Retina (tissue), 1 donor: Measurements from ENCODE around the gene TMEM222.
A peak's percentile ranks its signal among the peaks of the same experiment; 100 is the strongest.

ENCODE experiments used
- DNase-seq: peaks from one replicate; pipeline ENCODE4 v3.0.0-alpha.2; 2016

Gene TMEM222

GRCh38 chr1:27342778-27343638, 21.0 kb downstream of the TMEM222 start:
- no peak for DNase-seq

GRCh38 chr1:27343639-27344025, 21.7 kb downstream of the TMEM222 start:
- DNase-seq = no peak

GRCh38 chr1:27345272-27345671, 23.3 kb downstream of the TMEM222 start:
- DNase-seq = no peak

GRCh38 chr1:27346357-27346756, 24.4 kb downstream of the TMEM222 start:
- DNase-seq = no peak

GRCh38 chr1:27346991-27347624, 25.1 kb downstream of the TMEM222 start:
- DNase-seq = no peak

GRCh38 chr1:27348861-27349783, 27.2 kb downstream of the TMEM222 start:
- DNase-seq = peak; percentile 73

GRCh38 chr1:27349784-27350662, 28.1 kb downstream of the TMEM222 start:
- DNase-seq = peak; percentile 74

GRCh38 chr1:27350663-27351540, 28.9 kb downstream of the TMEM222 start:
- DNase-seq = peak; percentile 74

GRCh38 chr1:27351541-27352107, 29.7 kb downstream of the TMEM222 start:
- DNase-seq = no peak

- DNase-seq = no peak
These were observed 31.2 kb downstream of the TMEM222 start for GRCh38 chr1:27353166-27353565.

- DNase-seq = no peak
These were observed 31.7 kb downstream of the TMEM222 start for GRCh38 chr1:27353629-27354028.

GRCh38 chr1:27355683-27356082, 33.7 kb downstream of the TMEM222 start:
- no peak for DNase-seq

GRCh38 chr1:27356277-27356618, 34.3 kb downstream of the TMEM222 start:
- no peak for DNase-seq

- DNase-seq = no peak
These were observed 34.8 kb downstream of the TMEM222 start for GRCh38 chr1:27356619-27357280.

- DNase-seq = peak; percentile 94
These were observed 35.5 kb downstream of the TMEM222 start for GRCh38 chr1:27357281-27358037.

GRCh38 chr1:27358038-27358927, 36.3 kb downstream of the TMEM222 start:
- no peak for DNase-seq

GRCh38 chr1:27358928-27359313, 37.0 kb downstream of the TMEM222 start:
- no peak for DNase-seq

- DNase-seq = no peak
These were observed 37.8 kb downstream of the TMEM222 start for GRCh38 chr1:27359822-27360158.
